Measurements from ENCODE around the gene MAOB.

DNA sequence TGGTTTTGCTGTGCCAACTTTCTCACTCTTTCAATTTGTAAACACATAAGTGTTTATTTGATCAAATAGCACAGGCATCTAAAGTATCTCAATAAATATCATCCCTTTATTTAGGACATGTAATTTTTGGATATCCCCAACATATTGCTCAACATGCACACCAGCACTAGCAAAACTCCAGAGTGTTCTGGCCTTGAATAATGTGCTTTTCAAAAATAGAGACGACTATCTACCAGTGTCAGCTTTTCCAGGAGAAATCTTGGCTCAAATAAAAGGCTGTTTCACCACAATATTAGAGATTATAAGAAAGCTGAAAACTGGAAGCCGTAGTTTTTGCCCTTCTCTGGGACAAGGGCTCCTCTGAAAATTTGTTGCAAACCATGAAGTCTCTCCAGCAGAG lies 67.0 kb downstream of the MAOB start:
- TF ChIP-seq, protein P1, sequence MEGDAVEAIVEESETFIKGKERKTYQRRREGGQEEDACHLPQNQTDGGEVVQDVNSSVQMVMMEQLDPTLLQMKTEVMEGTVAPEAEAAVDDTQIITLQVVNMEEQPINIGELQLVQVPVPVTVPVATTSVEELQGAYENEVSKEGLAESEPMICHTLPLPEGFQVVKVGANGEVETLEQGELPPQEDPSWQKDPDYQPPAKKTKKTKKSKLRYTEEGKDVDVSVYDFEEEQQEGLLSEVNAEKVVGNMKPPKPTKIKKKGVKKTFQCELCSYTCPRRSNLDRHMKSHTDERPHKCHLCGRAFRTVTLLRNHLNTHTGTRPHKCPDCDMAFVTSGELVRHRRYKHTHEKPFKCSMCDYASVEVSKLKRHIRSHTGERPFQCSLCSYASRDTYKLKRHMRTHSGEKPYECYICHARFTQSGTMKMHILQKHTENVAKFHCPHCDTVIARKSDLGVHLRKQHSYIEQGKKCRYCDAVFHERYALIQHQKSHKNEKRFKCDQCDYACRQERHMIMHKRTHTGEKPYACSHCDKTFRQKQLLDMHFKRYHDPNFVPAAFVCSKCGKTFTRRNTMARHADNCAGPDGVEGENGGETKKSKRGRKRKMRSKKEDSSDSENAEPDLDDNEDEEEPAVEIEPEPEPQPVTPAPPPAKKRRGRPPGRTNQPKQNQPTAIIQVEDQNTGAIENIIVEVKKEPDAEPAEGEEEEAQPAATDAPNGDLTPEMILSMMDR (IDR thresholded peaks at IDR 0.05; ENCODE audit: low read depth, low read length, poor library complexity, severe bottlenecking): no peak
- TF ChIP-seq EZH2phosphoT487 (IDR thresholded peaks at IDR 0.05; ENCODE audit: borderline replicate concordance, low read length): no peak

Measured in DOHH2 (cell line).